ENCODE measurements around the gene EAPP.

DNA sequence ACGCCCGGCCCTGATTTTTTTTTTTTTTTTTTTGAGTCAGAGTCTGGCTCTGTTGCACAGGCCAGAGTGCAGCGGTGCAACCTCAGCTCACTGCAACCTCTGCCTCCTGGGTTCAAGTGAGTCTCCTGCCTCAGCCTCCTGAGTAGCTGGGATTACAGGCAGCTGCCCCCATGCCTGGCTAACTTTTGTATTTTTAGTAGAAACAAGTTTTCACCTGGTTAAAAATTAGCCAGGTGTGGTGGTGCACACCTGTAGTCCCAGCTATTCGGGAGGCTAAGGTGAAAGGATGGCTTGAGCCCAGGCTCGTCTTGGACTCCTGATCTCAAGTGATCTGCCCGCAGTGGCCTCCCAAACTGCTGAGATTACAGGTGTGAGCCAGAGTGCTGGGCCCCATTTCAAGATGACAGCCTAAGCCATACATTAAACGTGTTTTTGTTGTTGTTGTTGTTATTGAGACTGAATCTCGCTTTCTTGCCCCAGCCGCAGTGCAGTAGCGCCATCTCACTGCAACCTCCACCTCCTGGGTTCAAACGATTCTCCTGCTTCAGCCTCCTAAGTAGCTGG is 42.7 kb upstream of the EAPP start:
- TF ChIP-seq POLR2AphosphoS5 (IDR thresholded peaks at IDR 0.05; ENCODE audit: low read depth, low read length): no peak
- TF ChIP-seq POLR2A (IDR thresholded peaks at IDR 0.05; ENCODE audit: low read depth, low read length): no peak
- no peak for TF ChIP-seq TAF1 (IDR thresholded peaks at IDR 0.05; ENCODE audit: low read depth, low read length)
